Stimulated activated CD4-positive, alpha-beta T cell treated with anti-CD3 and anti-CD28 coated beads, TNF-alpha, amount 100 ng/mL, for 24 hours (primary cell): ENCODE results near the gene IFT74.

Experiments used
- DNase-seq, 3 experiments: peaks; one replicate each; pipeline ENCODE4 v3.0.0-alpha.2; 2020; ENCODE audit warnings: low read depth in 3 of 3

Gene IFT74

GRCh38 chr9:26955921-26956859, at the start of gene IFT74:
Gene IFT74, plus strand, starts transcription at chr9:26956412. Its CDS starts 5,556 bp downstream, at chr9:26961968.
- DNase-seq = peak; percentile 85 to 92 (median 91)

GRCh38 chr9:26913138-26913668, 43.0 kb upstream of the IFT74 start:
- no peak for DNase-seq

GRCh38 chr9:26919698-26920097, 36.5 kb upstream of the IFT74 start:
- DNase-seq = no peak

- DNase-seq = no peak
Observed at GRCh38 chr9:26925609-26926008, 30.6 kb upstream of the IFT74 start.

- no peak for DNase-seq
Observed at GRCh38 chr9:26928902-26929495, 27.2 kb upstream of the IFT74 start.

- DNase-seq = no peak
Observed at GRCh38 chr9:26935847-26936246, 20.4 kb upstream of the IFT74 start.

GRCh38 chr9:26937816-26938371, 18.3 kb upstream of the IFT74 start:
- no peak for DNase-seq

- DNase-seq = no peak
Observed at GRCh38 chr9:26939955-26940711, 16.1 kb upstream of the IFT74 start.

GRCh38 chr9:26940779-26941178, 15.4 kb upstream of the IFT74 start:
- no peak for DNase-seq

- no peak for DNase-seq
Observed at GRCh38 chr9:26945591-26945990, 10.6 kb upstream of the IFT74 start.

GRCh38 chr9:26946753-26947727, 9.2 kb upstream of the IFT74 start, which contains the start of gene PLAA:
Gene PLAA, minus strand, starts transcription at chr9:26947242. Its CDS starts 197 bp downstream, at chr9:26947045.
- DNase-seq = peak; percentile 70 to 83 (median 75)

- peak in 2 of 3 experiments; percentile 22 for DNase-seq
Observed at GRCh38 chr9:26947736-26948135, 8.5 kb upstream of the IFT74 start.

GRCh38 chr9:26949637-26950069, 6.6 kb upstream of the IFT74 start:
- no peak for DNase-seq

GRCh38 chr9:26950521-26950920, 5.7 kb upstream of the IFT74 start:
- no peak for DNase-seq

GRCh38 chr9:26951794-26952193, 4.4 kb upstream of the IFT74 start:
- no peak for DNase-seq

- no peak for DNase-seq
Observed at GRCh38 chr9:26954050-26954508, 2.1 kb upstream of the IFT74 start.

GRCh38 chr9:26955222-26955903, 849 bp upstream of the IFT74 start:
- DNase-seq = no peak

GRCh38 chr9:26956860-26957233, 635 bp downstream of the IFT74 start:
- DNase-seq = no peak

GRCh38 chr9:26971721-26972120, 15.5 kb downstream of the IFT74 start:
- no peak for DNase-seq

- DNase-seq = no peak
Observed at GRCh38 chr9:26973989-26974388, 17.8 kb downstream of the IFT74 start.
